Neural progenitor cell (in vitro differentiated cells): Measurements from ENCODE around the gene EME1.

ENCODE experiments used
- EZH2 ChIP-seq: fragments of 200-600 bp; sonication (generic); IDR thresholded peaks from 2 replicates; pipeline ENCODE4 v1.6.1; 2017; ENCODE audit warnings: antibody characterized with exemption, mild to moderate bottlenecking, moderate library complexity
- EZH2phosphoT487 ChIP-seq: fragments of 200-600 bp; sonication (generic); IDR thresholded peaks from 2 replicates; pipeline ENCODE4 v1.6.1; 2017; ENCODE audit warnings: antibody characterized with exemption
- TF ChIP-seq, protein P1 (sequence below): fragments of 200-600 bp; sonication (generic); IDR thresholded peaks from 2 replicates; pipeline ENCODE4 v1.5.1; 2017; ENCODE audit warnings: antibody characterized with exemption, mild to moderate bottlenecking

DNA sequence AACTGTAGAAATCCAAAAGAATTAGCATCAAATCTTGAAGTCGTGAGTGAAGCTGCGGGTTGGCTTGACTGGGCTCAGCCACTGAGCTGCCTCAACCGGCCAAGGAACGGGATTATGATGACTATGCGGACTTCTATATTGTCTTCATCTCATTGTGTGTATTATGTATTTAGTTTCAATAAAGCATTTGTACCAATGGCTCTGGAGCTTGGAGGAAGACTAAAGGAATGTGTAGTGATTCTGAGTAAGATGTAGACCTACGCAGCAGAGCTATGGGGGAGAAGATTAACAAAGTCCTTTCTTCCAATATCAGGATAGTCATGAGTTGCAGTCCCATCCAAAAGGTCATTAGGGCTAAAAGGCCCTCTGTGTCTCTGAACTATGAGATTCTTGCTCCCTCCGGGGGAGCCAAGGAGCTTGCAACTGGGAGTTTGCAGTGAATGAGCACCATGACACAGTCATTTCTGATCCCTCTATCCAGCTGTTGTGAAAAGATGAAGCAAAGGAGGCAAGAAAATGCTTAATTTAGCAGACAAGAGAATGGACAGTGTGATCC lies 8.3 kb downstream of the EME1 start:
- TF ChIP-seq, protein P1, sequence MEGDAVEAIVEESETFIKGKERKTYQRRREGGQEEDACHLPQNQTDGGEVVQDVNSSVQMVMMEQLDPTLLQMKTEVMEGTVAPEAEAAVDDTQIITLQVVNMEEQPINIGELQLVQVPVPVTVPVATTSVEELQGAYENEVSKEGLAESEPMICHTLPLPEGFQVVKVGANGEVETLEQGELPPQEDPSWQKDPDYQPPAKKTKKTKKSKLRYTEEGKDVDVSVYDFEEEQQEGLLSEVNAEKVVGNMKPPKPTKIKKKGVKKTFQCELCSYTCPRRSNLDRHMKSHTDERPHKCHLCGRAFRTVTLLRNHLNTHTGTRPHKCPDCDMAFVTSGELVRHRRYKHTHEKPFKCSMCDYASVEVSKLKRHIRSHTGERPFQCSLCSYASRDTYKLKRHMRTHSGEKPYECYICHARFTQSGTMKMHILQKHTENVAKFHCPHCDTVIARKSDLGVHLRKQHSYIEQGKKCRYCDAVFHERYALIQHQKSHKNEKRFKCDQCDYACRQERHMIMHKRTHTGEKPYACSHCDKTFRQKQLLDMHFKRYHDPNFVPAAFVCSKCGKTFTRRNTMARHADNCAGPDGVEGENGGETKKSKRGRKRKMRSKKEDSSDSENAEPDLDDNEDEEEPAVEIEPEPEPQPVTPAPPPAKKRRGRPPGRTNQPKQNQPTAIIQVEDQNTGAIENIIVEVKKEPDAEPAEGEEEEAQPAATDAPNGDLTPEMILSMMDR: no peak
- no peak for TF ChIP-seq EZH2
- TF ChIP-seq EZH2phosphoT487: no peak
